ENCODE data around the gene ITGB1.

ITGB1 gene

DNA sequence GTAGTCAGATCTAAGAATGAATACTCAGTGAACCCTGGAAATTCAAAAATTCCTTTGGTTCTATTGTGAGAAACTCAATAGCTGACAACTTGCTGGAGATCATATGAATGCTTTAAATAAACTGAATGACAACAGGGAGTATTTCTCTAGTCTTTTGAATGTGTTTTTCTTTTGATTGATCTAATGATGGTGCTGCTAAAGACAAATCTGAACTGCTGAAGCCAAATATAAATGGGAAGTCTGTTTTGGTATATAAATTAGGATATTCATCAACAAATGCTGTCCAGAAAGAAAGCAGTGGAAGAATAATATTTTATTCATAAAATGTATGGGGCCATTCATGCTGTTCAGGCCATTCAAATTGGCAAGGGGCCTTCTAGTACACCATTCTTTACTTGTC lies 79.4 kb downstream of the ITGB1 start:
- DNase-seq: no peak

- no peak for DNase-seq
These were observed 80.1 kb downstream of the ITGB1 start for GRCh38 chr10:32877915-32878314.

DNA sequence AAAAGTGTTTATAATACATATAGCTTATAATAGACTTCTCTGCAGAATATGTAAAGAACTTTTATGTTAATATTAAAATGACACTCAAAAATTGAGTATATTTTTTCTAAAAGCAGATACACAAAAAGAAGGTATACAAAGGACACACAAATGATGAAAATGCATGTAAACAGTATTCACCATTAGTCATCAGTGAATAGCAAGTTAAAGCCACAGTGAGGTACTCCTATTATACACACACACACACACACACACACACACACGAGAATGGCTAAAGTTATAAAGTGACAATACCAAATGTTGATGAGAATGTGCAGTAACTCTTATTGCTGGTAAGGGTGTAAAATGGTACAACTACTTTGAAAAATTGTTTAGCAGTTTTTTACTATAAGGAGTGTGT lies 92.9 kb downstream of the ITGB1 start:
- DNase-seq: no peak

DNA sequence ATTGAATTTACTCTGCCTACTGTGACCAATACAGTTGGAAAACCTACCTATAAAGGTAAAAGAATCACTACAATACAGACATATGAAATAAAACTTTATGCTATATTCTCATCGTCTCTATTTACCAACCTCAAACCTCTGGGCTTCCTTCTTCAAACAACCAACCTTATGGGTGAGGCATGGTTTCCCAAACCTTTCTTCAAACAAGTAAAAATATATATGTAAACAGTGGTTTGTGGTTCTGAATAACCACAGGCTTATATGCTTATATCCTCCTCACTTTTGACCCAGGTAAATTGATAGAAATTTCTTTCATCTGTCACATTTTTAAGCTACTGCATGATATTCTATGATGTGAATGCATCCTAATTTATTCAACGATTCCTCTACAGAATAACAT lies 103.6 kb downstream of the ITGB1 start:
- DNase-seq: no peak

GRCh38 chr10:32851301-32851700 lies 106.7 kb downstream of the ITGB1 start:
- no peak for DNase-seq
